Central memory CD4-positive, alpha-beta T cell (primary cell): ENCODE measurements around the gene MT3.

ENCODE experiments used
- DNase-seq: peaks from one replicate; pipeline ENCODE4 v3.0.0; 2022
- total RNA-seq, 3 experiments: gene quantifications; one replicate each; lab custom pipeline; 2026; lab: John Stamatoyannopoulos, UW

MT3 gene
- total RNA-seq = 0 to 0.11 (median 0.04) reads per million in 3 experiments

GRCh38 chr16:56589141-56590039, at the start of gene MT3:
Gene MT3 (plus strand): TSS chr16:56589528. CDS start chr16:56589591, 63 bp downstream.
- DNase-seq = no peak

GRCh38 chr16:56539656-56540055, 49.7 kb upstream of the MT3 start:
- DNase-seq = no peak

GRCh38 chr16:56542039-56542438, 47.3 kb upstream of the MT3 start:
- no peak for DNase-seq

- no peak for DNase-seq
Measured at GRCh38 chr16:56547120-56547948, 42.0 kb upstream of the MT3 start.

GRCh38 chr16:56547949-56548567, 41.3 kb upstream of the MT3 start:
- DNase-seq = no peak

- no peak for DNase-seq
Measured at GRCh38 chr16:56549161-56549560, 40.2 kb upstream of the MT3 start.

- no peak for DNase-seq
Measured at GRCh38 chr16:56549744-56550385, 39.5 kb upstream of the MT3 start.

- DNase-seq = no peak
Measured at GRCh38 chr16:56551796-56552738, 37.3 kb upstream of the MT3 start.

- no peak for DNase-seq
Measured at GRCh38 chr16:56554441-56554840, 34.9 kb upstream of the MT3 start.

GRCh38 chr16:56558024-56558747, 31.1 kb upstream of the MT3 start:
- DNase-seq = no peak

GRCh38 chr16:56559109-56559508, 30.2 kb upstream of the MT3 start:
- DNase-seq = no peak

GRCh38 chr16:56560447-56560846, 28.9 kb upstream of the MT3 start:
- DNase-seq = no peak

GRCh38 chr16:56561126-56561525, 28.2 kb upstream of the MT3 start:
- DNase-seq = no peak

- no peak for DNase-seq
Measured at GRCh38 chr16:56564793-56565477, 24.4 kb upstream of the MT3 start, which contains the start of gene MT4. Gene MT4 (plus strand): TSS chr16:56565073. CDS start chr16:56565129, 56 bp downstream.

- no peak for DNase-seq
Measured at GRCh38 chr16:56569971-56570370, 19.4 kb upstream of the MT3 start.

- DNase-seq = no peak
Measured at GRCh38 chr16:56571525-56571924, 17.8 kb upstream of the MT3 start.

GRCh38 chr16:56574625-56575024, 14.7 kb upstream of the MT3 start:
- DNase-seq = no peak

GRCh38 chr16:56576585-56577299, 12.6 kb upstream of the MT3 start:
- DNase-seq = peak; percentile 85

GRCh38 chr16:56577300-56577625, 12.1 kb upstream of the MT3 start:
- DNase-seq = no peak
